GM19467 (cell line): ENCODE results near the gene NEURL1B.

Experiments
- ATAC-seq: cut with Tn5 transposase; IDR thresholded peaks from one replicate; pipeline ENCODE4 v1.9.1; 2021; ENCODE audit warnings: mild to moderate bottlenecking, moderate library complexity; ENCODE audit not compliant: unreplicated experiment

Gene NEURL1B

GRCh38 chr5:172632346-172633092 is 8.5 kb upstream of the NEURL1B start:
- ATAC-seq, result no peak

- ATAC-seq, result no peak
Measured at GRCh38 chr5:172633403-172633970, 7.6 kb upstream of the NEURL1B start.

GRCh38 chr5:172634106-172634899 is 6.8 kb upstream of the NEURL1B start:
- ATAC-seq, result no peak

GRCh38 chr5:172635038-172635437 is 6.0 kb upstream of the NEURL1B start:
- ATAC-seq, result no peak

GRCh38 chr5:172636279-172637050 is 4.6 kb upstream of the NEURL1B start:
- ATAC-seq, result no peak

GRCh38 chr5:172637110-172637580 is 3.9 kb upstream of the NEURL1B start:
- no peak for ATAC-seq

- no peak for ATAC-seq
Measured at GRCh38 chr5:172637740-172638139, 3.3 kb upstream of the NEURL1B start.

GRCh38 chr5:172638209-172638768 is 2.8 kb upstream of the NEURL1B start:
- no peak for ATAC-seq

- no peak for ATAC-seq
Measured at GRCh38 chr5:172640139-172640538, 924 bp upstream of the NEURL1B start.

- ATAC-seq, result peak; percentile 31
Measured at GRCh38 chr5:172641359-172642050, 442 bp downstream of the NEURL1B start.

- ATAC-seq, result no peak
Measured at GRCh38 chr5:172642051-172642409, 967 bp downstream of the NEURL1B start.

- no peak for ATAC-seq
Measured at GRCh38 chr5:172642486-172642885, 1.4 kb downstream of the NEURL1B start.

- no peak for ATAC-seq
Measured at GRCh38 chr5:172642926-172643871, 2.1 kb downstream of the NEURL1B start.

- ATAC-seq, result no peak
Measured at GRCh38 chr5:172644266-172644665, 3.2 kb downstream of the NEURL1B start.

- ATAC-seq, result no peak
Measured at GRCh38 chr5:172644711-172645110, 3.6 kb downstream of the NEURL1B start.

GRCh38 chr5:172645271-172646055 is 4.4 kb downstream of the NEURL1B start:
- ATAC-seq, result no peak

GRCh38 chr5:172646716-172647285 is 5.7 kb downstream of the NEURL1B start:
- no peak for ATAC-seq
